NT2/D1 (cell line): ENCODE measurements around the gene FRMPD4.

Source experiments
- SUZ12 ChIP-seq: IDR thresholded peaks from 2 replicates; pipeline ENCODE4 v1.6.1; 2011; ENCODE audit not compliant: insufficient read length, insufficient read depth; ENCODE audit errors: extremely low read depth
- YY1 ChIP-seq: IDR thresholded peaks from 2 replicates; pipeline ENCODE4 v1.6.1; 2011; ENCODE audit not compliant: insufficient read length, insufficient read depth
- ZNF274 ChIP-seq: IDR thresholded peaks from 2 replicates; pipeline ENCODE4 v1.6.1; 2011; ENCODE audit warnings: mild to moderate bottlenecking, low read depth, low read length

DNA sequence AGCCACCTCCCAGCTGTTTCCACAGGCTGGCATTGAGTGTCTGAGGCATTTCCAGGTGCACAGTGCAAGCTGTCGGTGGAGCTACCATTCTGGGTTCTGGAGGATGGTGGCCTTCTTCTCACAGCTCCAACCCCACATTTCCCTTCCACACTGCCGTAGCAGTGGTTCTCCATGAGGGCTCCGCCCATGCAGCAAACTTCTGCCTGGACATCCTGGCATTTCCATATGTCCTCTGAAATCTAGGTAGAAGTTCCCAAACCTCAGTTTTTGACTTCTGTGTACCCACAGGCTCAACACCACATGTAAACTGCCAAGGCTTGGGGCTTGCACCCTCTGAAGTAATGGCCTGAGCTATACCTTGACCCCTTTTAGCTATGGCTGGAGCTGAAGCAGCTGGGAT lies 10.3 kb upstream of the FRMPD4 start:
- TF ChIP-seq ZNF274, result no peak
- TF ChIP-seq YY1, result no peak
- no peak for TF ChIP-seq SUZ12
